GM23248 (cell line): ENCODE results near the gene SEPTIN5. TPM values are rescaled to one million over a fixed set of nuclear protein-coding genes. Genes with fewer than 3 reads are reported as not detected.

Experiments
- DNase-seq: peaks from one replicate; pipeline ENCODE4 v3.0.0-alpha.2; 2015
- H2AFZ ChIP-seq: fragments of 200-600 bp; sonication (generic); 2 replicates; pipeline ENCODE4 v1.6.1; 2016; ENCODE audit warnings: antibody characterized with exemption
- H3F3A ChIP-seq: fragments of 200-600 bp; sonication (generic); 2 replicates; pipeline ENCODE4 v1.6.1; 2016; ENCODE audit warnings: mild to moderate bottlenecking, antibody characterized with exemption, mixed run types; ENCODE audit not compliant: insufficient read depth
- H3K27ac ChIP-seq: fragments of 200-600 bp; sonication (generic); 2 replicates; pipeline ENCODE4 v1.5.1; 2016; ENCODE audit warnings: mild to moderate bottlenecking
- H3K27me3 ChIP-seq: fragments of 200-600 bp; sonication (generic); replicated peaks from 2 replicates; pipeline ENCODE4 v1.6.1; 2016; ENCODE audit warnings: mild to moderate bottlenecking; ENCODE audit not compliant: insufficient read depth
- H3K36me3 ChIP-seq: fragments of 200-600 bp; sonication (generic); 2 replicates; pipeline ENCODE4 v1.6.1; 2016; ENCODE audit warnings: low read depth, mild to moderate bottlenecking
- H3K4me1 ChIP-seq: fragments of 200-600 bp; sonication (generic); 2 replicates; pipeline ENCODE4 v1.6.1; 2016; ENCODE audit warnings: mild to moderate bottlenecking; ENCODE audit not compliant: insufficient read depth
- H3K4me2 ChIP-seq: fragments of 200-600 bp; sonication (generic); one replicate; pipeline ENCODE4 v1.6.1; 2016; ENCODE audit warnings: mild to moderate bottlenecking; ENCODE audit not compliant: unreplicated experiment
- H3K4me3 ChIP-seq: fragments of 200-600 bp; sonication (generic); 2 replicates; pipeline ENCODE4 v1.5.1; 2016; ENCODE audit warnings: mild to moderate bottlenecking
- H3K79me2 ChIP-seq: fragments of 200-600 bp; sonication (generic); 2 replicates; pipeline ENCODE4 v1.6.1; 2016; ENCODE audit warnings: mild to moderate bottlenecking; ENCODE audit not compliant: insufficient read depth
- H3K9ac ChIP-seq: fragments of 200-600 bp; sonication (generic); 2 replicates; pipeline ENCODE4 v1.6.1; 2016; ENCODE audit warnings: mild to moderate bottlenecking
- H3K9me2 ChIP-seq: fragments of 200-600 bp; sonication (generic); 2 replicates; pipeline ENCODE4 v1.6.1; 2016; ENCODE audit warnings: mixed run types, mild to moderate bottlenecking, moderate library complexity; ENCODE audit not compliant: insufficient read depth
- H3K9me3 ChIP-seq: fragments of 200-600 bp; sonication (generic); one replicate; pipeline ENCODE4 v1.6.1; 2017; ENCODE audit warnings: low read depth
- H4K20me1 ChIP-seq: fragments of 200-600 bp; sonication (generic); 2 replicates; pipeline ENCODE4 v1.6.0; 2016; ENCODE audit not compliant: insufficient read depth
- EZH2 ChIP-seq: fragments of 200-600 bp; sonication (generic); IDR thresholded peaks from 2 replicates; pipeline ENCODE4 v1.6.1; 2018; ENCODE audit warnings: antibody characterized with exemption, mild to moderate bottlenecking; ENCODE audit not compliant: insufficient read depth, poor library complexity, severe bottlenecking
- EZH2phosphoT487 ChIP-seq: fragments of 200-600 bp; sonication (generic); IDR thresholded peaks from 2 replicates; pipeline ENCODE4 v1.6.1; 2018; ENCODE audit warnings: antibody characterized with exemption, moderate library complexity, mild to moderate bottlenecking, low read depth; ENCODE audit not compliant: insufficient read depth
- WGBS, 2 experiments: methylation state at CpG; one replicate each; pipeline ENCODE4 v1.1.6; 2015 to 2017; ENCODE audit warnings: low lambda C conversion rate in 2 of 2, low coverage in 1 of 2; ENCODE audit errors: missing lambda C conversion rate in 2 of 2; 5-methylcytosine and 5-hydroxymethylcytosine counted together
- in situ Hi-C: fragments of 300-500 bp; cut with MboI; formaldehyde crosslinking; loops from 2 replicates; pipeline ENCODE4 v1.15.0; 2020
- polyA plus RNA-seq: library from polyadenylated mRNA; unstranded; fragments of >200 nt; fragmentation: Nextera tagmentation; extraction: Ambion mirVana; gene quantifications from 2 replicates; pipeline ENCODE4 v1.2.1, GENCODE V29; 2016
- total RNA-seq: library from RNA; depleted of rRNA; stranded (reverse); fragments of >200 nt; shearing (Covaris generic); gene quantifications from 2 replicates; pipeline ENCODE4 v1.2.3, GENCODE V29; 2014

Gene SEPTIN5
- total and polyA plus RNA-seq, 2 experiments from 2014 or later, result 17.0 to 31.5 TPM

- no peak overlapping the region for H2AFZ ChIP-seq
These were observed 1.9 kb downstream of the SEPTIN5 start for GRCh38 chr22:19716041-19716828.

GRCh38 chr22:19716829-19717105 lies 2.5 kb downstream of the SEPTIN5 start:
- Histone ChIP-seq H3K79me2 (no peaks in the 10 kb centered on the region), H3K4me3 (no peak overlapping the region), H3K27me3 (no peaks in the 10 kb centered on the region), H3K4me1 (no peaks in the 10 kb centered on the region), H2AFZ (no peak overlapping the region), H3K9me3 (no peaks in the 10 kb centered on the region), H3K27ac (no peak overlapping the region), H3K36me3 (no peaks in the 10 kb centered on the region), H3K4me2 (no peak overlapping the region), H4K20me1 (no peaks in the 10 kb centered on the region), H3K9me2 (no peaks in the 10 kb centered on the region), H3K9ac (no peak overlapping the region), H3F3A (no peaks in the 10 kb centered on the region)
- no peak for DNase-seq
- 92% methylated on average over 1 of the region's 1 CpG for WGBS, 2 experiments
- in situ Hi-C loops, result no loop called here
- TF ChIP-seq EZH2, result no peak
- no peak for TF ChIP-seq EZH2phosphoT487

More at GRCh38 chr22:19716041-19716828, 1.9 kb downstream of the SEPTIN5 start:
- Histone ChIP-seq H4K20me1 (no peaks in the 10 kb centered on the region), H3K9me3 (no peaks in the 10 kb centered on the region), H3K4me2 (no peak overlapping the region), H3K4me3 (no peak overlapping the region), H3K9me2 (no peaks in the 10 kb centered on the region), H3K36me3 (no peaks in the 10 kb centered on the region), H3K27me3 (no peaks in the 10 kb centered on the region), H3F3A (no peaks in the 10 kb centered on the region), H3K79me2 (no peaks in the 10 kb centered on the region), H3K27ac (no peak overlapping the region), H3K9ac (no peak overlapping the region), H3K4me1 (no peaks in the 10 kb centered on the region)
- 80 to 81% methylated on average over 11 of the region's 11 CpGs for WGBS, 2 experiments
- in situ Hi-C loops, result no loop called here
- DNase-seq, result no peak
- TF ChIP-seq EZH2phosphoT487, result no peak
- no peak for TF ChIP-seq EZH2

GRCh38 chr22:19717181-19717580 lies 2.9 kb downstream of the SEPTIN5 start:
- 92 to 95% methylated on average over 8 to 9 of the region's 9 CpGs for WGBS, 2 experiments

GRCh38 chr22:19717691-19718455 lies 3.6 kb downstream of the SEPTIN5 start:
- Histone ChIP-seq H3K27ac (no peak overlapping the region), H3K9me3 (no peaks in the 10 kb centered on the region), H2AFZ (peak overlapping the region; percentile 76), H3F3A (no peaks in the 10 kb centered on the region), H3K4me3 (peak overlapping the region; percentile 73), H3K36me3 (no peaks in the 10 kb centered on the region), H3K79me2 (no peaks in the 10 kb centered on the region), H3K9me2 (no peaks in the 10 kb centered on the region), H4K20me1 (no peaks in the 10 kb centered on the region), H3K4me2 (peak overlapping the region; percentile 76), H3K4me1 (no peaks in the 10 kb centered on the region), H3K9ac (peak overlapping the region; percentile 75), H3K27me3 (no peaks in the 10 kb centered on the region)
- peak; percentile 84 for DNase-seq
- TF ChIP-seq EZH2, result no peak
- TF ChIP-seq EZH2phosphoT487, result no peak
- in situ Hi-C loops, result no loop called here
- 11 to 12% methylated on average over 58 to 61 of the region's 96 CpGs for WGBS, 2 experiments

More at GRCh38 chr22:19717181-19717580, 2.9 kb downstream of the SEPTIN5 start:
- Histone ChIP-seq H3K9me2 (no peaks in the 10 kb centered on the region), H3K27me3 (no peaks in the 10 kb centered on the region), H3K9me3 (no peaks in the 10 kb centered on the region), H4K20me1 (no peaks in the 10 kb centered on the region), H3K9ac (no peak overlapping the region), H3K4me3 (no peak overlapping the region), H3K4me1 (no peaks in the 10 kb centered on the region), H3K27ac (no peak overlapping the region), H3K79me2 (no peaks in the 10 kb centered on the region), H2AFZ (no peak overlapping the region), H3K4me2 (no peak overlapping the region), H3K36me3 (no peaks in the 10 kb centered on the region), H3F3A (no peaks in the 10 kb centered on the region)
- in situ Hi-C loops, result no loop called here
- DNase-seq, result no peak
- no peak for TF ChIP-seq EZH2
- no peak for TF ChIP-seq EZH2phosphoT487
